Erythroblast (primary cell): Measurements from ENCODE around the gene IVNS1ABP.
A peak's percentile ranks its signal among the peaks of the same experiment; 100 is the strongest.

Experiments used
- DNase-seq, 2 experiments: peaks; one replicate each; lab custom pipeline; 2025; lab: John Stamatoyannopoulos, UW
- GATA1 ChIP-seq: IDR thresholded peaks from 2 replicates; pipeline ENCODE4 v1.6.1; 2011; ENCODE audit warnings: low read depth, mild to moderate bottlenecking, control low read depth, low read length, moderate library complexity
- POLR2A ChIP-seq: IDR thresholded peaks from 2 replicates; pipeline ENCODE4 v1.6.1; 2011; ENCODE audit warnings: mild to moderate bottlenecking, low read length

Gene IVNS1ABP

DNA sequence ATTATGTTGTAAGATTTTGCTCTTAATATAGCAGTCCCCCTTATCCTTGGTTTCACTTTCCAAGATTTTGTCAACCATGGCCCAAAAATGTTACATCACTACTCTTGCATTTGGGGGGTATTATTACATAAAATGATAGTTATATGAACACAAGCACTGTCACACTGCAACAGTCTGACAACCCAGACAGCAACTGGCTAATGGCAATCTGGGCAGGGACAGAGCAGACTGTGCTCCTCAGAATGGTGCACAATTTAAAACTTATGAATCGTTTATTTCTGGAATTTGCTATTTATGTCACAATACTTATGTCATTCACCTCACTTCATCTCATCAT is 2.1 kb upstream of the IVNS1ABP start:
- DNase-seq, result peak in 1 of 2 experiments; percentile 33
- TF ChIP-seq POLR2A (no peak), GATA1 (no peak)

DNA sequence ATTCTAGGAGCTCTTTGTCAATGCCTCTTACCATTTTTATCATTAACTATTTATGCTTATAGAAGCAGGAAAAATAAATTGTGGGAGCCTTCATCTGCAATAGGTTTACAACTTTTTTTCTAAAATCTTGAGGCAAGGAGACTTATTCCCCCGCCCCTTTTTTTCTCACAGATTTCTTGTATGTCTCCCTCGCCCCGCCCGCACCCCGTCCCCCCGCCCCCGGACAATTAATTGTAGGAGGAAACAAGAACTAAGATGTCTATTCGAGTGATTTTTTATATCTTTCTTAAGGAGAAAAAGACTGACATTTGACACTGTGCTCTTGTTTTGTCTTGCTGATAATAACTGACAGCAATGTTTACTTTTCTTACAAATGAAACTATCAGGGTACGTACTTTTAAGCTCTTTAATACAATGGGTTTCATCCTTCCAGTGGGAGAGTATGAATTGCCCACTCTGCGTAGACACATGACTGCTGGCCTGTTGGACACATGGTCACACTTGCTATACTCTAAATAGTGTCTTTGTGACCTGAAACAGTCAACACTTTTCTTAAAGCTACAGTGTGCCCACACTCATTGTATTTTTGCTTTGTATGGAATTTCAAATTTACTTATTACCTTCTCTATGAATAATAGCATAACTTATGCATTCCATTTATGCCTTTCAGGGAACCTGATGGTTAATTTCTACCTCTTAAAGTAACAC is 1.5 kb upstream of the IVNS1ABP start:
- TF ChIP-seq POLR2A (no peak), GATA1 (no peak)
- peak in 1 of 2 experiments; percentile 33 for DNase-seq

DNA sequence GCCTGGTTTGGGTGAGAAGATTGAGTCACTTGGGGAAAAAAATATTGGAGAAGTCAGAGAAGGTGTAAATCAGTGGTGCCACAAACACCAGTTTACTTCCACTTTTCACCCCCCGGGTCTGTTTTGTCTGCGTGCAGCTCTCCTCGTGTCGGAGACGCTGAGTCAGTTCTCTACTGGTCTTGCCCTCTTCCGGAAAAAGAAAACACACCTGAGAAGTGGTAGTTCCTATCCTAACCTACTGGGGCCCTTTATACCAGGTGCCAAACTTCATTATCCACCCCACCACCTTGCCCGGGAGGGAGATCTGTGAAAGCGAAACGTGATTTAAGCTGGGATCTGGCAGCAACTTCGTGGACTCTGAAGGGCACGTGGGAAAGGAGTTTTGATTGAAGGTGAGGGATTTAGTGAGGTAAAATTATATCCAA is 855 bp upstream of the IVNS1ABP start:
- peak; percentile 60 to 70 for DNase-seq
- TF ChIP-seq POLR2A (no peak), GATA1 (no peak)

GRCh38 chr1:185316163-185317033 is 645 bp downstream of the IVNS1ABP start:
- TF ChIP-seq GATA1, result no peak
- TF ChIP-seq POLR2A, result peak; percentile 46
- peak; percentile 94 to 96 for DNase-seq

GRCh38 chr1:185315445-185316071 is 1.5 kb downstream of the IVNS1ABP start:
- TF ChIP-seq POLR2A (no peak), GATA1 (no peak)
- DNase-seq, result peak; percentile 80 to 83

DNA sequence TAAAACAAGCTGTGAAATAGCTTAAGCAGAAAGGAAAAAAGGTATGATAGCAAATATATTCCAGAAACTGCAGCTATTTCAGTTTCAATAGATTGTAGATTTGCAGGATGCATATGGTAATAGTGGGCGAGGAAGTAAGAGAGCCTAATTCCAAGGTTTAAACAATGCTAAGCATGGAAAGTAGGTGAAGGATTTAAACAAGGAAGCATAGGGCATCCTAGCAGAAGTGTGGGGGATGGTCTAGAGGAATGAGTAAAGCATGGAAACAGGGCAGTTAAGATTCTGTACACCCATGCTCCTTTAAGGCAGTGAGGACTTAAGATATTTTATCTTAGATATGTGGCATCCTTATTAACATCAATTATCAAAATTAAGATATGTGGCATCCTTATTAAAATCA is 2.6 kb downstream of the IVNS1ABP start:
- TF ChIP-seq GATA1, result no peak
- no peak for TF ChIP-seq POLR2A
- DNase-seq, result peak; percentile 34 to 47

GRCh38 chr1:185312361-185313138 is 4.5 kb downstream of the IVNS1ABP start:
- TF ChIP-seq POLR2A (no peak), GATA1 (no peak)
- DNase-seq, result no peak

DNA sequence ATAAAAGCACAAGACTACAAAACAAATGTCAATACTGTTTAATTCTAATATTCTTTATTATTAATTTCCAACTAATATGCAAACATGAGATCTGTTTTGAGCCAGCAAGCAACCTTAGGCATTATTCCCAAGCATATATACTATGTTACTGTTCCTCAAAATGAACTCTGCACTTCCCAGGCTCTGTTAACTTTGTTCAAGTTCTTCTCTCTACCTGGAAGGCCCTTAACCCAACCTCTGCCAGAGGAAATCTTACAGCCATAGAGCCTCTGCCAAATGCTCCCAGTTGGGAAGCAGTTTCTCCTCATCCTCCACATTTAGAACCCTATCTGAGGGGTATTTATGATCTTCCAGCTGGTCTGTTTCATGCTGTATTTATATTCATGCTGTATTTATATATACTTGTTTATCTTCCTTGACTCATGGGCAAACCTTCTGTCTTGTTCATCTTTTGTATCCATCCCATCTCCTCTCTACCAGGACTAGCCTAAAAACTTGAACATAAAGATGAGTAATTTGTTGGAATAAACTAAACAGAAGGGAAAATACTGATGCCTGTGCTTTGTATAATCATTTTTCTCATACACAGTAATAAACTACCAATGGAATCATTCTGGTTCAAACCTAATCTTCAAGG is 5.3 kb downstream of the IVNS1ABP start:
- no peak for DNase-seq
- no peak for TF ChIP-seq POLR2A
- TF ChIP-seq GATA1, result no peak

DNA sequence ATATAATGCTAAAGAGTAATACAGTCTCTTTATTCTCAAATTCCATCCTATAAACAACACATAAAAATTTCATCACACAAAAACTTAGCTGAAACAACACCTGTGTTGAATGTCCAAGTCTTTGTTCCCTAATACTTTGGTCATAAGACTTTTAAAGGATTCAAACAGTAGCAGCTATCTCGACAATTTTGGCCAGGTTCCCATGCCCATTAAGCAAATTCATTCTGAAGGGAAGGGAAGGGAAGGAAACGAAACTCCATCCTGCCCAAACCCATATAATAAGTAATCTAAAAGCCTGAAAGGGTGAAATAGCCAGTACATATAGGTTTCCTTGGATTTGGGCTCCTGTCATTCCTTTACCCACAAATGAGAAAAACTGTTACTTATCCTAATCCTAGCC is 7.5 kb downstream of the IVNS1ABP start:
- TF ChIP-seq POLR2A (no peak), GATA1 (no peak)
- DNase-seq, result peak in 1 of 2 experiments; percentile 12

GRCh38 chr1:185308126-185308525 is 8.9 kb downstream of the IVNS1ABP start:
- TF ChIP-seq GATA1 (no peak), POLR2A (no peak)
- DNase-seq, result no peak

DNA sequence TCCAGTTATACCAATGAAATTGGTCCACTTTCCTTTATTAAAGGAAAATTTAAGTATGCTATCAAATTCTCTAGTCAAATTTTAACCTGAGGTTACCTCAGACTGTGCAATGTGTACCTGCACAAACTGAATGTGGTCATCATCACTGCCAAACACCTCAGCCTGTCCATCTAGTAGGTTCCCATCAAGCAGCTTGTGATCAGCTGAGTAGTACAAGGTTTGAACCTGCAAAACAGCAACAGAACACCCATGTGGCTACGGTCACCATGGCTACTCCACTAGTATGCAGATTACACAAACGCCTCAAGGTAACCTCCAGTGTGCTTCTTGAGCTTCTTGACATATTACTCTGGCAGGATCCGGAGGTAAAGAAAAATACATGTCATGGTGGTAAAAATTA is 11.6 kb downstream of the IVNS1ABP start:
- DNase-seq, result no peak
- TF ChIP-seq POLR2A (no peak), GATA1 (no peak)

DNA sequence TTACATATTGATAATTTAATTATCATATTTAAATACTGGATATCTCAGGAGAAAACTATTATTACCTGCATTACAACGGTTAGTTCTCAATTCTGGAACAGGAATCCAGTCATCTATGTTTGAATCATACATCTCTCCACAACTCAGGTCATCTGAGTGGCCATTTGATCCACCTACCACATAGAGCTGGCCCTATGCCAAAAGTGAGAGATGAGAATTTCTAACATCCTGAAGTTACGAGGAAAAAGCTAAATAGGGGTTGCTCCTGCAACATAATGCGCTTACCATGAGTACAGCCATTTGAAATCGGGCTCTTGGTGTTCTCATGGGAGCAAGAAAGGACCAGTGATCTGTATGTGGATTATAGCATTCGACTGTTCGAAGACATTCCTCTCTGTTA is 16.9 kb downstream of the IVNS1ABP start:
- TF ChIP-seq GATA1 (no peak), POLR2A (no peak)
- DNase-seq, result peak; percentile 11 to 19

DNA sequence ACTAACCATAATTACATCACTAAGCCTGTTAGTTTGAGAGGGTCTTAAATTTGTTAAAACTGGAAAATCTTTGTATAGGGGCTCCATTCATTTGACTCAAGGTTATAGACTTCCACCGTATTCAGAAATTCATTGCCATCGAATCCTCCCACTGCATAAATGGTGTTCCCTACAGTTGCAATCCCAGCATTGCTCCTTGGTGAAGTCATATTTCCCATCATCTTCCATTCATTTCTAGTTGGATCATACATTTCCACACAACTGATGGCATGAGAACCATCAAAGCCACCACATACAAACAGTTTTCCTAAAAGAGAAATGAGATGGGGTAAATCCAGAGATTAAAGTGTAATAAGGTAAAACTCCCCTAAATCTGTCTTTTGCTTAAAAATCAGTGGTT is 19.1 kb downstream of the IVNS1ABP start:
- no peak for TF ChIP-seq POLR2A
- TF ChIP-seq GATA1, result no peak
- no peak for DNase-seq

GRCh38 chr1:185295091-185295490 is 22.0 kb downstream of the IVNS1ABP start:
- no peak for DNase-seq
- TF ChIP-seq GATA1, result no peak
- TF ChIP-seq POLR2A, result no peak
